ENCODE data around the gene VSIG4. TPM values are rescaled to one million over a fixed set of nuclear protein-coding genes. Genes with fewer than 3 reads are reported as not detected.

The VSIG4 gene
- total and polyA plus RNA-seq, 10 of the 15 experiments (the other 5 are each of a cell fraction or from before 2014, with no cell fraction given): 0.05 to 0.36 TPM; not detected in 8

DNA sequence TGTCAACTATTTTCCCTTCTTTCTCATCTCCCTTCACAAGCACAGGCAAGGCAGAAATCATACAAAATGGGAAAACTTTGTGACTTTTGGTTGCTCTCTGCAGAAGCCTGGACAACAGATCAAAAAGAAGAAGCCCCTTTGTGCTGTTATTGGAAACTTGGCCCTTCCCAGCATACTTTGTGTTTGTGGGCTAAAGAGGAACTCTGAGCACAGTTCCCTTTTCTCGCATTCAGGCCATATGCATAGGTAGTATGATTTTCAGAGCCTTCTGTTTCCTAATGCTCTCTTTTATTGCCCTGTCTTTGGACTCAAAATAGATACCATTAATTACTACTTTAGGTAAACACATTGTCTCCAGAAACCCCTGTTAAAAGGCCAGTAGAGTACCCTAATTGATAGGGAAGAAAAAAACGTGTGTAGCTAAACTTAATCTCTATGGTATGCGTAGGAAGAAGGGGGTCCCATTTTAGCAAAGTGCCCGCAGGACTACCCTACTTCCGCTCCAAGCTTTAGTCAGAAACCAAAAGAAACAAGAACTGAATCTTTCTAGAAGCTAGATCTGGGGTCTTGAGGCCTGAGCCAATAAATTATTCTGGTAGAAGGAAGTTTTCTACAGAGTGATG is 26.6 kb downstream of the VSIG4 start (continued):
- TF ChIP-seq ZNF687 (IDR thresholded peaks at IDR 0.05) (peak; percentile 33; the same call in 1 of the 2 replicates), KLF5 (IDR thresholded peaks at IDR 0.05; ENCODE audit: partially characterized antibody) (no peak), POLR2A (IDR thresholded peaks at IDR 0.05; ENCODE audit: low read depth, low read length) (no peak), KDM1A (IDR thresholded peaks at IDR 0.05; ENCODE audit: borderline replicate concordance) (no peak), EED (IDR thresholded peaks at IDR 0.05; ENCODE audit: low read depth) (no peak), RUNX3 (IDR thresholded peaks at IDR 0.05; ENCODE audit: low read length) (peak; percentile 94), FOS (IDR thresholded peaks at IDR 0.05; ENCODE audit: borderline replicate concordance, extremely low read depth, insufficient read length) (no peak), SMAD5 (IDR thresholded peaks at IDR 0.05; ENCODE audit: low read depth) (no peak), CHD4 (IDR thresholded peaks at IDR 0.05) (no peak), MLLT1 (IDR thresholded peaks at IDR 0.05) (0 out of 2 replicates have a peak, but pooled peaks have one; percentile 25), CBFB (IDR thresholded peaks at IDR 0.05; ENCODE audit: low read depth) (0 out of 2 replicates have a peak, but pooled peaks have one; percentile 59), SREBF1 (IDR thresholded peaks at IDR 0.05; ENCODE audit: low read length) (no peak), NR2F1 (conservative IDR thresholded peaks at IDR 0.05) (no peak), BRCA1 (IDR thresholded peaks at IDR 0.05; ENCODE audit: low read depth, low read length) (no peak), TARDBP (IDR thresholded peaks at IDR 0.05; ENCODE audit: borderline replicate concordance) (no peak), RELA (IDR thresholded peaks at IDR 0.05; ENCODE audit: borderline replicate concordance, partially characterized antibody) (no peak), RAD21 (IDR thresholded peaks at IDR 0.05; ENCODE audit: insufficient read depth, low read depth, low read length) (no peak), NBN (IDR thresholded peaks at IDR 0.05) (0 out of 2 replicates have a peak, but pooled peaks have one; percentile 38)
- TF ChIP-seq, protein P1, sequence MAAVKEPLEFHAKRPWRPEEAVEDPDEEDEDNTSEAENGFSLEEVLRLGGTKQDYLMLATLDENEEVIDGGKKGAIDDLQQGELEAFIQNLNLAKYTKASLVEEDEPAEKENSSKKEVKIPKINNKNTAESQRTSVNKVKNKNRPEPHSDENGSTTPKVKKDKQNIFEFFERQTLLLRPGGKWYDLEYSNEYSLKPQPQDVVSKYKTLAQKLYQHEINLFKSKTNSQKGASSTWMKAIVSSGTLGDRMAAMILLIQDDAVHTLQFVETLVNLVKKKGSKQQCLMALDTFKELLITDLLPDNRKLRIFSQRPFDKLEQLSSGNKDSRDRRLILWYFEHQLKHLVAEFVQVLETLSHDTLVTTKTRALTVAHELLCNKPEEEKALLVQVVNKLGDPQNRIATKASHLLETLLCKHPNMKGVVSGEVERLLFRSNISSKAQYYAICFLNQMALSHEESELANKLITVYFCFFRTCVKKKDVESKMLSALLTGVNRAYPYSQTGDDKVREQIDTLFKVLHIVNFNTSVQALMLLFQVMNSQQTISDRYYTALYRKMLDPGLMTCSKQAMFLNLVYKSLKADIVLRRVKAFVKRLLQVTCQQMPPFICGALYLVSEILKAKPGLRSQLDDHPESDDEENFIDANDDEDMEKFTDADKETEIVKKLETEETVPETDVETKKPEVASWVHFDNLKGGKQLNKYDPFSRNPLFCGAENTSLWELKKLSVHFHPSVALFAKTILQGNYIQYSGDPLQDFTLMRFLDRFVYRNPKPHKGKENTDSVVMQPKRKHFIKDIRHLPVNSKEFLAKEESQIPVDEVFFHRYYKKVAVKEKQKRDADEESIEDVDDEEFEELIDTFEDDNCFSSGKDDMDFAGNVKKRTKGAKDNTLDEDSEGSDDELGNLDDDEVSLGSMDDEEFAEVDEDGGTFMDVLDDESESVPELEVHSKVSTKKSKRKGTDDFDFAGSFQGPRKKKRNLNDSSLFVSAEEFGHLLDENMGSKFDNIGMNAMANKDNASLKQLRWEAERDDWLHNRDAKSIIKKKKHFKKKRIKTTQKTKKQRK (IDR thresholded peaks at IDR 0.05; ENCODE audit: low read depth, low read length): no peak
- TF ChIP-seq, protein P2, sequence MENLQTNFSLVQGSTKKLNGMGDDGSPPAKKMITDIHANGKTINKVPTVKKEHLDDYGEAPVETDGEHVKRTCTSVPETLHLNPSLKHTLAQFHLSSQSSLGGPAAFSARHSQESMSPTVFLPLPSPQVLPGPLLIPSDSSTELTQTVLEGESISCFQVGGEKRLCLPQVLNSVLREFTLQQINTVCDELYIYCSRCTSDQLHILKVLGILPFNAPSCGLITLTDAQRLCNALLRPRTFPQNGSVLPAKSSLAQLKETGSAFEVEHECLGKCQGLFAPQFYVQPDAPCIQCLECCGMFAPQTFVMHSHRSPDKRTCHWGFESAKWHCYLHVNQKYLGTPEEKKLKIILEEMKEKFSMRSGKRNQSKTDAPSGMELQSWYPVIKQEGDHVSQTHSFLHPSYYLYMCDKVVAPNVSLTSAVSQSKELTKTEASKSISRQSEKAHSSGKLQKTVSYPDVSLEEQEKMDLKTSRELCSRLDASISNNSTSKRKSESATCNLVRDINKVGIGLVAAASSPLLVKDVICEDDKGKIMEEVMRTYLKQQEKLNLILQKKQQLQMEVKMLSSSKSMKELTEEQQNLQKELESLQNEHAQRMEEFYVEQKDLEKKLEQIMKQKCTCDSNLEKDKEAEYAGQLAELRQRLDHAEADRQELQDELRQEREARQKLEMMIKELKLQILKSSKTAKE (IDR thresholded peaks at IDR 0.05; ENCODE audit: low read depth, poor library complexity, severe bottlenecking): no peak

Data from GM12878 (cell line).